Erythroblast (primary cell): ENCODE measurements around the gene IQGAP1.

Source experiments
- GATA1 ChIP-seq: IDR thresholded peaks from 2 replicates; pipeline ENCODE4 v1.6.1; 2011; ENCODE audit warnings: low read depth, mild to moderate bottlenecking, control low read depth, low read length, moderate library complexity
- POLR2A ChIP-seq: IDR thresholded peaks from 2 replicates; pipeline ENCODE4 v1.6.1; 2011; ENCODE audit warnings: mild to moderate bottlenecking, low read length

DNA sequence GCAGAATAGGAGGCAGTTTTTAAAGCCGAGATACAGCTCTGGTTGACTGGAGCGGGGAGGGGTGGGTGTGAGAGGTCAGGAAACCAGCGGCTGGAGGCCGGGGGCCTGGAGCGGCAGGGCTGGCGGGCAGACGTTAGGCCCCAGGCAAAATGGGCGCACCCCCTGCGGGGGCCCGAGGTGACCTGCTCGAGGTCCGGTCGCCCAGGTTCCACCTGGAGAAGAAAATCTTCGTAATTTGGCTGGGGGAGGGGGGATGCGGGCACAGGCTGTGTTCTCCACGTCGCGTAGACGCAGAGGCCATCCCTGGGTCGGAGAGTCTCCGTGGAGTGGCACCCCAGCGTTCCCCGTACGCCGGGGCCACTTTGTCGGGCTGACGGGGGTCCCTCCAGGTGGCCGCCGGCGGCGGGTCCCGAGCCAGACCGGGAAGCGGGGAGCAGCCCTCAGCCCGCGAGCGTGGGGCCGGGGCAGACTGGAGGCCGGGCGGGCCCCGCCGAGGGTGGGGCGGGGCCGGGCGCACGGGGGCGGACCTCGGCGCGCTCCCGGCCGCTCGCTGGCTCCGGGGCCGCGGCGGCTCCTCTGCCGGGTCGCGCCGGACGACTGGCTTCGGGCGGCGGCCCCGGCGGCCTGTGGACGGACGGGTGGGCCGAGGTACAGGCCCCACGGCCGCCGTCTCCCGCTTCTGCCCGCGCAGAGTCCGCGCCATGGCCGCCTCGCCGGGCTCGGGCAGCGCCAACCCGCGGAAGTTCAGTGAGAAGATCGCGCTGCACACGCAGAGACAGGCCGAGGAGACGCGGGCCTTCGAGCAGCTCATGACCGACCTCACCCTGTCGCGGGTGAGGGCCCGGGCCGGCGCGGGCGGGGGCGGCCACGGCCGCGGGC lies 141.6 kb downstream of the IQGAP1 start, which contains the start of gene CRTC3:
- peak; percentile 48 for TF ChIP-seq POLR2A
- no peak for TF ChIP-seq GATA1
